Aorta (tissue), 5 donors: Measurements from ENCODE around the gene CD79B. TPM values are rescaled to one million over a fixed set of nuclear protein-coding genes. Genes with fewer than 3 reads are reported as not detected.

ENCODE experiments used
- ATAC-seq: fragments of 200-7000 bp; cut with Tn5 transposase; one replicate; pipeline ENCODE4 v1.9.1; 2022; ENCODE audit warnings: moderate library complexity; ENCODE audit not compliant: low FRiP score
- DNase-seq, 2 donors: peaks; one replicate each; pipeline ENCODE4 v3.0.0-alpha.2; 2020
- H3K27ac ChIP-seq, 2 donors: one replicate each; pipeline ENCODE4 v1.5.1; 2013; ENCODE audit warnings: low read length in 2 of 2, mild to moderate bottlenecking in 2 of 2, moderate library complexity in 2 of 2, control low read depth in 1 of 2, inconsistent platforms in 1 of 2, low read depth in 1 of 2
- H3K27me3 ChIP-seq, 2 donors: one replicate each; pipeline ENCODE4 v1.6.1; 2013; ENCODE audit warnings: control low read depth in 1 of 2, low read length in 1 of 2, mild to moderate bottlenecking in 1 of 2, moderate library complexity in 1 of 2; ENCODE audit not compliant: insufficient read depth in 2 of 2, control insufficient read depth in 1 of 2
- H3K36me3 ChIP-seq, 2 donors: one replicate each; pipeline ENCODE4 v1.6.1; 2013; ENCODE audit warnings: control low read depth in 1 of 2, low read length in 1 of 2, mild to moderate bottlenecking in 1 of 2; ENCODE audit not compliant: insufficient read depth in 2 of 2, control insufficient read depth in 1 of 2
- H3K4me1 ChIP-seq, 2 donors: one replicate each; pipeline ENCODE4 v1.6.1; 2013; ENCODE audit warnings: low read length in 2 of 2, control low read depth in 1 of 2, mild to moderate bottlenecking in 1 of 2, moderate library complexity in 1 of 2; ENCODE audit not compliant: insufficient read depth in 2 of 2, control insufficient read depth in 1 of 2
- H3K4me3 ChIP-seq, 2 donors: one replicate each; pipeline ENCODE4 v1.5.1; 2013; ENCODE audit warnings: low read length in 2 of 2, control low read depth in 1 of 2, mild to moderate bottlenecking in 1 of 2
- H3K9me3 ChIP-seq: one replicate; pipeline ENCODE4 v1.6.1; 2013; ENCODE audit warnings: mild to moderate bottlenecking, low read length; ENCODE audit not compliant: control insufficient read depth
- WGBS, 2 donors: extraction: QIAGEN DNeasy Blood & Tissue Kit; methylation state at CpG; one replicate each; pipeline ENCODE4 v1.1.7; 2013; 5-methylcytosine and 5-hydroxymethylcytosine counted together
- intact Hi-C, 2 donors: fragments of 100-400 bp; cut with DNase I; formaldehyde crosslinking; loops; one replicate each; pipeline versions ENCODE4 v1.14.2 to v1.15.0; 2022
- polyA plus RNA-seq, 2 donors: library from polyadenylated mRNA; stranded (reverse); fragments of 200-250 nt; gene quantifications; one replicate each; pipeline ENCODE4 v1.2.3, GENCODE V29; 2013
- total RNA-seq, 2 donors: library from RNA; stranded (reverse); fragmentation: NEBNext Ultra II Directional; extraction: Animal tissue kit (Norgen Biotek cat#: 25700); gene quantifications; one replicate each; pipeline ENCODE4 v1.2.1, GENCODE V29; 2021
- donor health status: healthy with polysubstance abuse.
- donor health status: Bipolar disorder and iron deficiency.
- donor health status: DM: no; HTN: no; CAD: no.
- donor health status: DM: no; HTN: no; CAD: no.
- donor health status: DM: yes; HTN: yes; CAD: no.

The CD79B gene
- total and polyA plus RNA-seq, 4 donors, result 0.50 to 7.1 (median 5.9) TPM

DNA sequence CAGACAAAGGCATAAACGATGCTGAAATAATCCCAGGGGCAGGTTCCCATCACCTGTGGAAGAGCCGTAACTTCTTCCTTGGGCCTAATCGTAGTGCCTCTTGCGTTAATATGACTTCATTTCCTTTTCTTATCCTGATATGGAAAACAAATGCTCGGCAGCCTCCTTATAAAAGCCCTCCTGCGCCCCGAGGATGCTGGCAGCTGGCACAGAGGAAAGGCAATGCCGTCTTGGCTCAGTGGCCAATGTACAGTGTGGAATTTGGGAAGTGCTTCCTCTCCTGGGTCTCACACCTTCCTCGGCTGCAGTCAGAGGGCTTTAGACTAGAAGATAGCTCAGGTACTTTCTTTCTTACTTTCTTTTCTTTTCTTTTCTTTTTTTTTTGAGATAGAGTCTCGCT, 37.1 kb upstream of the CD79B start:
- no peak for ATAC-seq
- H3K9me3 ChIP-seq, result no peaks in the 10 kb centered on the region

GRCh38 chr17:63967953-63968352, 35.8 kb upstream of the CD79B start:
- ATAC-seq, result no peak

More for the DNA sequence above, 37.1 kb upstream of the CD79B start:
- H3K36me3 ChIP-seq, result no peaks in the 10 kb centered on the region
- no peaks in the 10 kb centered on the region for H3K4me1 ChIP-seq
- intact Hi-C loops, result no loop called here
- no peaks in the 10 kb centered on the region for H3K27me3 ChIP-seq
- H3K4me3 ChIP-seq, result no peak overlapping the region
- no peak for DNase-seq
- no peak overlapping the region for H3K27ac ChIP-seq
- WGBS, 2 donors, result 63 to 65% methylated on average over 10 of the region's 10 CpGs

DNA sequence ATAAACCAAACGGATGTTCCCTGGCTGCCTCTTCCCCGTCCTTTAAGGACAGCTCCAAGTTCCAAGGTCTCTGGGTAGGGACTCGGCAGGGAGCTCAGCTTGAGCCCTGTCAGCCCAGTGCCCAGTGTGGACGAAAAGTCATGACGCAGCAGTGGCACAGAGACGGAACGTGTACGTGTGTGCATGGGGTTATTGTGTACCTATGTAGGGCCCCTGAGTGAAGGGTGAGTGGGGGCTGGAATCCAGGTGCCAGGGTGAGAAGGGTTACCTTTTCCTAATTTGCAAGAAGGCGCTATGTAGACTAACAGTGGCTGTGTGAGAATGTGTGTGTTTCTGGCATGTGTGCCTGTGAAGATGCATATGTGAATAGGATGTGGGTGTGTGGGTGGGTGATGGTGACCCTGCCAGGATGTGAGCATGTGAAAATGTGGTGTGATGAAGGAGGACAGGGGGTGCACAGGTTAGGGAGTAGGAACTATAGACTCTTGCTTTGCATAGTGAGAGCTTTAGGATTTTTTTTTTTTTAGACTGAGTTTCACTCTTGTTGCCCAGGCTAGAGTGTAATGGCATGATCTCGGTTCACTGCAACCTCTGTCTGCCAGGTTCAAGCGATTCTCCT, 34.6 kb upstream of the CD79B start:
- DNase-seq, result no peak
- Histone ChIP-seq H3K4me1 (no peaks in the 10 kb centered on the region), H3K27ac (no peak overlapping the region), H3K36me3 (no peaks in the 10 kb centered on the region), H3K9me3 (no peaks in the 10 kb centered on the region), H3K4me3 (no peak overlapping the region), H3K27me3 (no peaks in the 10 kb centered on the region)
- no peak for ATAC-seq
- intact Hi-C loops, result no loop called here
- WGBS, 2 donors, result 80 to 83% methylated on average over 11 of the region's 11 CpGs

More at GRCh38 chr17:63967953-63968352, 35.8 kb upstream of the CD79B start:
- DNase-seq, result no peak
- no peak overlapping the region for H3K4me3 ChIP-seq
- H3K4me1 ChIP-seq, result no peaks in the 10 kb centered on the region
- no peaks in the 10 kb centered on the region for H3K9me3 ChIP-seq
- intact Hi-C loops, result no loop called here
- 89 to 90% methylated on average over 19 of the region's 19 CpGs for WGBS, 2 donors
- H3K36me3 ChIP-seq, result no peaks in the 10 kb centered on the region
- H3K27ac ChIP-seq, result no peak overlapping the region
- H3K27me3 ChIP-seq, result no peaks in the 10 kb centered on the region

- ATAC-seq (no peak), DNase-seq (no peak)
- Histone ChIP-seq H3K27me3 (no peaks in the 10 kb centered on the region), H3K4me3 (no peak overlapping the region), H3K4me1 (no peaks in the 10 kb centered on the region), H3K9me3 (no peaks in the 10 kb centered on the region), H3K36me3 (no peaks in the 10 kb centered on the region), H3K27ac (no peak overlapping the region)
- intact Hi-C loops, result no loop called here
- WGBS, 2 donors, result 88 to 93% methylated on average over 4 of the region's 4 CpGs
Measured at GRCh38 chr17:63963123-63963522, 31.0 kb upstream of the CD79B start.

DNA sequence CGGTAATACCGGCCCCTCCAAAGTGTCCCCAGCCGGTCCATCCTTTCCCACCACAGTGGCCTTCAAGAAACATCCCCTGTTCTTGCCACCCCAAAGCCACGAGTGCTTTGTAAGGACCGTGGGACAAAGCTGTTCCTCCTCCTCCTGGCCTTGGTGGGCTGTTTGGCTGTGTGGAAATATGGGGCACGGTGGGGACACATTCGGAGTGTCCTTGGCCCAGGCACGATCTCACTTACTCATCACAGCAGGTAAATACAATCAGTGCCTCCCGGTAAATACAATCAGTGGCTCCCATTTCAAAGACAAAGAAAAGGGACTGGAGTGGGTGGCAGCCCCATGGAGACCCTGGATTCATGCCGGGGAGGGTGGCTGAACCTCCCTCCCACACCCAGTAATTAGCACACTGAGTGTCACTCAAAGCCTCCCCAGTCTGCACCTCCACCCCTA, 30.2 kb upstream of the CD79B start:
- 85 to 86% methylated on average over 10 of the region's 10 CpGs for WGBS, 2 donors
- Histone ChIP-seq H3K36me3 (no peaks in the 10 kb centered on the region), H3K9me3 (no peaks in the 10 kb centered on the region), H3K27me3 (no peaks in the 10 kb centered on the region), H3K27ac (no peak overlapping the region), H3K4me1 (no peaks in the 10 kb centered on the region), H3K4me3 (no peak overlapping the region)
- no peak for ATAC-seq
- intact Hi-C loops, result no loop called here
- DNase-seq, result no peak

GRCh38 chr17:63961355-63962212, 29.5 kb upstream of the CD79B start:
- no peaks in the 10 kb centered on the region for H3K9me3 ChIP-seq
- no peak overlapping the region for H3K27ac ChIP-seq
- no peaks in the 10 kb centered on the region for H3K36me3 ChIP-seq
- no peaks in the 10 kb centered on the region for H3K4me1 ChIP-seq
- 14 to 18% methylated on average over 37 of the region's 37 CpGs for WGBS, 2 donors
- no peak overlapping the region for H3K4me3 ChIP-seq
- ATAC-seq (peak; percentile 76), DNase-seq (peak; percentile 81 to 90)
- intact Hi-C loops, result no loop called here
- H3K27me3 ChIP-seq, result no peaks in the 10 kb centered on the region

- no peaks in the 10 kb centered on the region for H3K9me3 ChIP-seq
- intact Hi-C loops, result no loop called here
- no peaks in the 10 kb centered on the region for H3K4me1 ChIP-seq
- no peaks in the 10 kb centered on the region for H3K27me3 ChIP-seq
- H3K27ac ChIP-seq, result no peak overlapping the region
- 84 to 92% methylated on average over 7 of the region's 7 CpGs for WGBS, 2 donors
- ATAC-seq (no peak), DNase-seq (no peak)
- no peaks in the 10 kb centered on the region for H3K36me3 ChIP-seq
- H3K4me3 ChIP-seq, result no peak overlapping the region
Measured at GRCh38 chr17:63960430-63960829, 28.3 kb upstream of the CD79B start.

- Histone ChIP-seq H3K4me1 (no peaks in the 10 kb centered on the region), H3K9me3 (no peaks in the 10 kb centered on the region), H3K4me3 (no peak overlapping the region), H3K27me3 (no peaks in the 10 kb centered on the region), H3K27ac (no peak overlapping the region), H3K36me3 (no peaks in the 10 kb centered on the region)
- 85 to 88% methylated on average over 9 of the region's 9 CpGs for WGBS, 2 donors
- intact Hi-C loops, result no loop called here
- DNase-seq, result no peak
- ATAC-seq, result no peak
Measured at GRCh38 chr17:63960006-63960405, 27.9 kb upstream of the CD79B start.
